DMS153 (cell line): ENCODE results near the gene GRM2.

ENCODE experiments used
- DNase-seq: peaks from one replicate; lab custom pipeline; 2025; lab: John Stamatoyannopoulos, UW

GRM2 gene

GRCh38 chr3:51706788-51707731, at the start of gene GRM2:
Gene GRM2 (plus strand): TSS chr3:51707068. CDS start chr3:51708984, 1,916 bp downstream.
- DNase-seq, result peak; percentile 31

- no peak for DNase-seq
Measured at GRCh38 chr3:51657234-51657633, 49.6 kb upstream of the GRM2 start.

- DNase-seq, result no peak
Measured at GRCh38 chr3:51659942-51660341, 46.9 kb upstream of the GRM2 start.

DNA sequence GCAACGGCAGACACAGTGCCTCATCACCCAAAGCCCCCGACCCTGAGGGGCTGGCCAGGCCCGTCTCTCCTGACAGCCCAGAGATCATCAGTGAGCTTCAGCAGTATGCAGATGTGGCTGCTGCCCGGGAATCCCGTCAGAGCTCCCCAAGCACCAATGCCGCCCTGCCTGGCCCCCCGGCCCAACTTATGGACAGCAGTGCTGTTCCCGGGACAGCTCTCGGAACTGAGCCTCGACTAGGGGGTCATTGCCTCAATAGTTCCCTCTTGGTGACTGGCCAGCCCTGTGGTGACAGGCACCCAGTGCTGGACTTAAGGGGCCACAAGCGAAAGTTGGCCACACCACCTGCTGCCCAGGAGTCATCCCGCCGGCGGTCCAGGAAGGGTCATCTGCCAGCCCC, 44.4 kb upstream of the GRM2 start:
- DNase-seq, result no peak

GRCh38 chr3:51668756-51669155, 38.1 kb upstream of the GRM2 start:
- DNase-seq, result no peak

- peak; percentile 63 for DNase-seq
Measured at GRCh38 chr3:51669241-51670052, 37.4 kb upstream of the GRM2 start.

DNA sequence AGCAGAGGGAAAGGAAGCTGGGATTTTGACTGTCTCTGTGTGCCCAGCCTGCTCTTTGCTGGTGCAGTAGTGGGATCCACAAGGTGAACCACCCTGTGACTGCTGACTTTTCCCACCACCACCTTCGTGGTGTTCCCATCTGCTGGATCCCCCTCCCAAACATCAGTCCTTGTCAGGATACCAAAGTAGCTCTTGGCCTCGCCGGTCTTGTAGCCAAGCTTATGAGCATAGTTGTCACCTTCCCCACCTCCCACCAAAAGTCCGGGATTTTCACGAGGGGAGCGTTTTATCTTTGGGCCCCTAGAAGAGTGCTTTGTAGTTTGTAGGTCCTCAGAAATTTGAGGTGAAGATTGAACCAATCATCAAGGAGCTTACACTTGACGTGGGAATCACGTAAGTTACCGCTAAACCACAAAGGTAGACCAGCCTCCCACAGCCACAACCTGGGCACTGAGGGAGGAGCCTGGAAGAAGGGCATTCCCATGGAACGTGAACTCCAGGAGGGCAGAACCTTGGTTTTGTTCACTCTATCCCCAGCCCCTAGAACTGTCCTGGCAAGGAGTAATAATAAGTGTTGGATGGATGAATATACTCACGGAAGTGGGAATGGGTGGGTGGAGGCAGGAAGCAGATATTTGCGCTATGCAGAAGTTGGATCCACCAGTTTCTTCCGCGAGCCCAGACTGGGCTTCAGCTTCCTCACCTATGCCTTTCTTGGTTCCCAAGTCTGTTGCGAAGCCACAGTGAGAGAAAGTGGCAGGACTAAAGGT, 36.6 kb upstream of the GRM2 start:
- no peak for DNase-seq

DNA sequence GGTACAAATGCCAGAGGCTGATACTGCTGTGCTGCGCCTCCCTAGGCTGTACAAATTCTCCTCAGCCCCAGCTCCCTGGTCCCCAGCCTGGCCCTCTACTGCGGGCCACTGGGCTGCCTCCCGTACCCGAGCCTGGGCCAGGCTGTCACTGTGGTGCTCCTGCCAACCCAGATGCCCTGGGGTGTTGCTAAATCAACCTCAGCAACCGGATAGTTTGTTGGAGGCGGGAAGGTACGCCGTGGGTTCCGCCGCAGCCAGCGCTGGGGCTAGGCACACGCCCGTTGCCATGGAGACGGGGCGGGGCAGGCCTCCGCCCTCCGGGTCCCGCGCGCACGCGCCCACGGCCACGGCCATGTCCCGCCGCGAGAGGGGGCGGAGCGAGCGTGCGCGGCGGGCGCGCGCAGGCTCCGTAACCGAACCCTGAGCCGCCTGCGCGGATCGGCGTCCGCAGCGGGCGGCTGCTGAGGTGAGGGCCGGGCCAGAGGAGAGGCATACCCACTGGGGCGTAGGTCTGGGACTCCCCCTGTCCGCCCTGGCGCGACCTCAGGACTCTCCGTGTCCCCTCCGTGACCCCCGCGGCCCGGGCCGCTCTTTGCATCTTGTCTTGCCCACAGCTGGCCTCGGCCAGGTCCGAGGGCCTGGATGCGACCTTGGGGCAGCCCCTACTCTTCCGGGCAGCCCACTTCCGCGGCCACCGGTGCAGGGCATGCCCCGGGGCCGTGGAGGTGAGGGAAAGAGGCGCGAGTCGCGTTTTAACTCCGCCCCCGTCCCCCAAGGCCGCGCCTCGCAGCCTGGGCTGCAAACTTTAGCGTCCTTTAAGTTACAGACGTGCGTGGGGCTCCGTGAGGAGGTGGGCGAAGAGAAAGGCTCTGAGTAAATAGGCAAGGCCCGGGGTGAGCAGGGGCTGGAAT, 35.8 kb upstream of the GRM2 start, which contains the start of gene TEX264:
Gene TEX264, plus strand, starts transcription at position 430 of the 911 bp plus-strand sequence. CDS start 3,053 bp downstream, outside the sequence.
- DNase-seq, result peak; percentile 49

- no peak for DNase-seq
Measured at GRCh38 chr3:51671734-51672475, 35.0 kb upstream of the GRM2 start.

- no peak for DNase-seq
Measured at GRCh38 chr3:51673181-51673801, 33.6 kb upstream of the GRM2 start.

DNA sequence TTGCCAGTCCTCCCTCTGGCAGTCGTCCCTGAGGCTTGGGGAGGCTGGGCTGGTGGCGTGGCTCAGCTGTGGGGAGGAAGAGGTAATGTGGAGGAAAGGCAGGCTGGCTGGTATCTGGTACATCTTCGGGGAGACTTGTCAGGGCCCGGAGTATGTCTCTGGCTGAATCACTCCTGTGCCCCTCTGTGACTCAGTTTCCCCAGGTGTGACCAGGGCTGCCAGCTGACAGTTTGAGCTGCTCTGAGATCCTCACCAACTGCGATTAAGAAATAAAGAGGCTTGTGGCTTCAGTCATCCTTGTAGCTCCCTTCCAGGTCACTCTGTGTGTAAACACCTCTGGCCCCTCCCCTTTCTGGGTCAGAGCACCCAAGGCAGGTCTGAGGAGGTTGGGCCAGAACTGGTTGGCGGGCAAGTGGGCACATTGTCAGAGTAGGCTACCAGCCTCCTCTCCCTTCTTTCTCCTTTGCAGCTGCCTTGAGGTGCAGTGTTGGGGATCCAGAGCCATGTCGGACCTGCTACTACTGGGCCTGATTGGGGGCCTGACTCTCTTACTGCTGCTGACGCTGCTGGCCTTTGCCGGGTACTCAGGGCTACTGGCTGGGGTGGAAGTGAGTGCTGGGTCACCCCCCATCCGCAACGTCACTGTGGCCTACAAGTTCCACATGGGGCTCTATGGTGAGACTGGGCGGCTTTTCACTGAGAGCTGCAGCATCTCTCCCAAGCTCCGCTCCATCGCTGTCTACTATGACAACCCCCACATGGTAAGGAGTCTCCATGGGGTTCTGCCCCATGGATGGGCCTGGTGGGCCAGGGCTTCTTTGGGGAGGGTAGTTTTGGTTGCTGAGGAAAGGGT, 32.8 kb upstream of the GRM2 start:
- DNase-seq, result no peak

DNA sequence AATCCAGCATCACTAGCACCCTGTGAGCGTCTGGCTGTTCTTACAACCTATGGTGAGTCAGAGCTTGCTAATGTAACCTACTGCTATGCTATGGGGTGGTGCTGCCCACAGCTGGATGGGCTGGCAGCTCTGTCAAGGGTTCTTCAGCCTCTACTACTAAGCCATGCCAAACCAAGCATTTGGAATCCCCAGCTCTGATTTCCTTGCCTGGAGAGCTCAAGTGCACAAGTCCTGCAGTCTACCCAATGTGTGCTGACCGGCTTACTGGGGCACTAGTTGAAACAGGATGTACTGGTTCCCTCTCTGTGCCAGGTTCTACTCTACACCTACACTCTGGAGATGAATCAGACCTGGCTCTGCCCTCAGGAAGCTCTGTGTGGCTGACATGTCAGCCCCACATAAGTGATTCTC, 31.7 kb upstream of the GRM2 start:
- no peak for DNase-seq

DNA sequence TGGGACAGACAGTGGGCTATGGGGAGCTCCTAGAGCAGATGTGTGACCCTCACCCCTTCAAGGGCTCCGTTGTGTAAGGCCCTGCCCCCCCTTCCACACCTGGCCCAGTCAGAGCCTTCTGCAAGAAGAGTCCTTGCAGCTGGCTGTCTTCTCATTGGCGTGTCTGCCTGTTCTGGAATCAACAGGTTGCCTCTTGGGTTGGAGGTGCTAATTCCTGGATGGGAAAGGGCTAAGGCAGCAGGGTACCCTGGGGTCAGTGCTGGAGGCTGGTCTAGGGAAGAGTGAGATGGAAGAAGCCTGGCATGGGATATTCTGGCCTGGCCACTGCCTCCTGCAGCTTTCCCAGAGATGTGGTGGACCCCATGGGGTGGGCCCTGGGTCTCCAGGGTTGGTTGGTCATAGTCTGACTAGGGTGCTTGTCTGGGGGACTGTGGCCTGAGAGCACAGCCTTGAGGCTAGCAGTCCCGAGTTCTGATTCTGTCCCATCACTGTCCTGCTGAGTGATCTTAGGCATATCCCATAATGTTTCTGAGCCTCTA, 30.7 kb upstream of the GRM2 start:
- no peak for DNase-seq

DNA sequence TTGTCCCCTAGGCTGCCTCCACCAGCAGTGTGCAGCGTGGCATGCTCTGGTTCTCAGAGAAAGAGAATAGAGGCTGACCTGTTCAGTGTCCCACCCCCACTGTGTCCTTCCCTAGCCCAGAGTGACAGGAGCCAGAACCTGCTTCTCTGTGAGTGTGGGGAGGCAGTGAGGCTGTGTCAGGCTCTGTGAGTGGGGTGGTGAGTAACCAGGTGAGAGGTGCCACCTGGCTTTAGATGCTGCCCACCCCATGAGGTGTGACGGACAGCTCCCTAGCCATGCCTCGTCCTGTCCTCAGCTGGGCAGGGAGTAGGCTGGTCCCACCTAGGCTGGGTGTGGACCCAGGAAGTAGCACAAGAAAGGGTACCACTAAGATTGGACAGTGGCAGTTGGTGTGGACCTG, 29.5 kb upstream of the GRM2 start:
- DNase-seq, result no peak

DNA sequence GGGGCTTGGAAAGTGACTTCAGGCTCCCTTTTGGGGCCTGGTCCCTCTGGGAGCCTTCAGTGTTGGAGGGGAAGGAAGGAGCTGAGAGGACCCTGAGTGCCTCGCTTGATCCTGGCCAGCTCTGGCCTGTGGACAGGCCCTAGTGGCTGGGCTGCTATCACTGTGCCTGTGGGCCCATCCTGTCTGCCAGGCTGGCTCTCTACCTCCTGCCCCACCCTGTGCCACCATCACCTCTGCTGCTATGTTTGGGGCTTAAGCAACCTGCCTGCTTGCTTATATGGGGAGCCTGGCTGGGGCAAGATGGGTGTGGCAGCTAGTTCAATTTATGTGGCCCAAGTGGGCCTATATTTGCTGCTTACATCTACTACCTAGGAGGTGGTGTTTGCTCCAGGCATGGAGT, 28.7 kb upstream of the GRM2 start:
- DNase-seq, result no peak

DNA sequence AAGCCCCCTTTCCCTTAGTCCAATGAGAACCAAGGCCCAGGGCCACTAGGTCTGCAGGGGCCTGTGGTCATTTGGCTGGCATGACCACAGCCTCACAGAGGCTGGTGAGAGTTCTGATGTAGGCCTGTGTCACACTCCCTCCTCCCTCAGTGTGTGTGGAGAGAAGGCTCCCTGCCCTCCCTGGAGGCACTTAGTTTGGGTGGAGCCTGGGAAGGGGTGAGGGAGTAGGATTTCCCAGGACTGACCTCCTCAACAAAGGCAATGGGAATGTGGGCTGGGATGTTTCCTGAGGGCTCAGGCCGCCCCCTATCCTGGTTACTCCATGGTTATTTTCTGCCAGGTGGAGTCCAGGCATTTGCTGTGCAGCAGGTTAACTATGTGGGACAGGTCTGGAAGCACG, 28.2 kb upstream of the GRM2 start:
- DNase-seq, result no peak

DNA sequence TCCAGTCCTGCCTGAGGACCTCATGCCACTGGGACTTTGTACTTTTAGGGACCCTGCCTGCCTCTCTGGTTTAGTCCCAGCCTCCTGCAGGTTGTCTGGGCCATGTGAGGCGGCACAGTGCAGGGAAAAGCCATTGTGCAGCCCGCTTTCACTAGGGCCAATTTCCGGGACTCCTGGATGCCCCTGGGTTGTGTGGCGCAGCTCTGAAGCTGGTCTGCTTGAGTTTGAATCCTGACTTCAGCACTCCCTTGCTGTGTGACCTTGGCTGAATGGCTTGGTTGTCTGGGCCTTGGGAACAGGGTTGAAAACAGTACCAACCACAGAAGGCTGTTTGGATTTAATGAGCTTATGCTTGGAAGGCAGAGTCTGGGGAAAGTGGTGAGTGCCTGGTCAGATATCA, 27.6 kb upstream of the GRM2 start:
- no peak for DNase-seq

GRCh38 chr3:51679777-51680176, 27.1 kb upstream of the GRM2 start:
- no peak for DNase-seq

- DNase-seq, result no peak
Measured at GRCh38 chr3:51680196-51680595, 26.7 kb upstream of the GRM2 start.
